ENCODE data around the gene USPL1.

DNA sequence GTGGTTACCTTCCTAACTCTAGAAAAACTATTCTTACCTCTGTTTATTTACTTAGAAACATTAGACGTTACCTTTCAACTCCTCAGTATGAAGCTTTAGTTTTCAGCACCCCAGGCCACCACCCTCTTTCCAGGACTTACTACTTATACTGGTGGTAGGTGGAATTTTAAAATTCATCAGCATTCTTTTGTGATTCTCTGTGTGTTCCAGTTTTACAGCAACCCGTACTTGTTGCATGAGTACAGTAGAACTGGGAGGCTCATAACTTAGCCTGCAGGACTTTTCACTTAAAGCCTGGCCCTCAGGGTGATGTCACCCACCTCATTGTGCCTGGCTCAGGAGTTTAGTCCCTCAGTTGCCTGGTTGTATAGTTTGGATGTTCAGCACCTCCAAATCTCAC, 68.3 kb downstream of the USPL1 start:
- TF ChIP-seq ZNF274 (IDR thresholded peaks at IDR 0.05; ENCODE audit: low read depth, low read length) (no peak), YY1 (IDR thresholded peaks at IDR 0.05; ENCODE audit: insufficient read depth, insufficient read length) (no peak)
